Small intestine (tissue), 7 donors: ENCODE results near the gene ZNF91. TPM values are rescaled to one million over a fixed set of nuclear protein-coding genes. Genes with fewer than 3 reads are reported as not detected.

Experiments
- DNase-seq, 2 donors: peaks; one replicate each; pipeline versions ENCODE4 v3.0.0 to v3.0.0-alpha.2; 2013
- FAIRE-seq: peaks from 2 replicates; lab custom pipeline; 2012; peaks lifted over from hg19 to GRCh38; lab: Jason Lieb, UNC
- H3K27ac ChIP-seq, 3 donors: one replicate each; pipeline ENCODE4 v1.5.1; 2013; ENCODE audit warnings: low read length in 2 of 3, mild to moderate bottlenecking in 2 of 3, control low read depth in 1 of 3, inconsistent platforms in 1 of 3, low read depth in 1 of 3, moderate library complexity in 1 of 3
- H3K27me3 ChIP-seq, 3 donors: one replicate each; pipeline ENCODE4 v1.6.1; 2013; ENCODE audit warnings: low read length in 3 of 3, inconsistent platforms in 1 of 3; ENCODE audit not compliant: control insufficient read depth in 3 of 3, insufficient read depth in 3 of 3
- H3K36me3 ChIP-seq, 3 donors: one replicate each; pipeline ENCODE4 v1.6.1; 2013; ENCODE audit warnings: low read length in 3 of 3, inconsistent platforms in 1 of 3, low read depth in 1 of 3, mild to moderate bottlenecking in 1 of 3, moderate library complexity in 1 of 3; ENCODE audit not compliant: control insufficient read depth in 3 of 3, insufficient read depth in 2 of 3
- H3K4me1 ChIP-seq, 3 donors: one replicate each; pipeline ENCODE4 v1.6.1; 2013; ENCODE audit warnings: low read length in 2 of 3, inconsistent platforms in 1 of 3, low read depth in 1 of 3, mild to moderate bottlenecking in 1 of 3, moderate library complexity in 1 of 3; ENCODE audit not compliant: control insufficient read depth in 3 of 3, insufficient read depth in 2 of 3
- H3K4me3 ChIP-seq, 3 donors: one replicate each; pipeline ENCODE4 v1.5.1; 2013; ENCODE audit warnings: low read length in 3 of 3, control low read depth in 1 of 3, inconsistent platforms in 1 of 3, low read depth in 1 of 3, mild to moderate bottlenecking in 1 of 3, moderate library complexity in 1 of 3
- H3K9me3 ChIP-seq, 2 donors: one replicate each; pipeline ENCODE4 v1.6.1; 2013; ENCODE audit warnings: low read depth in 1 of 2, low read length in 1 of 2; ENCODE audit not compliant: control insufficient read depth in 2 of 2, insufficient read depth in 1 of 2
- WGBS, 3 donors: extraction: QIAGEN DNeasy Blood & Tissue Kit; methylation state at CpG; one replicate each; pipeline ENCODE4 v1.1.7; 2013; 5-methylcytosine and 5-hydroxymethylcytosine counted together
- polyA plus RNA-seq, 4 donors: library from polyadenylated mRNA; stranded (reverse) in 3 of 4; unstranded in 1 of 4; fragments of 200-250 nt in 3 of 4; fragments of 120-200 nt in 1 of 4; gene quantifications; one replicate each; pipeline versions ENCODE4 v1.2.1 to v1.2.3, GENCODE V29; 2013
- donor health status: healthy with polysubstance abuse.
- donor health status: control.
- donor health status: control.
- donor health status: Bipolar disorder and iron deficiency.
- donor health status: healthy.

The ZNF91 gene
- polyA plus RNA-seq, 4 donors: 12.4 to 64.8 (median 16.1) TPM

DNA sequence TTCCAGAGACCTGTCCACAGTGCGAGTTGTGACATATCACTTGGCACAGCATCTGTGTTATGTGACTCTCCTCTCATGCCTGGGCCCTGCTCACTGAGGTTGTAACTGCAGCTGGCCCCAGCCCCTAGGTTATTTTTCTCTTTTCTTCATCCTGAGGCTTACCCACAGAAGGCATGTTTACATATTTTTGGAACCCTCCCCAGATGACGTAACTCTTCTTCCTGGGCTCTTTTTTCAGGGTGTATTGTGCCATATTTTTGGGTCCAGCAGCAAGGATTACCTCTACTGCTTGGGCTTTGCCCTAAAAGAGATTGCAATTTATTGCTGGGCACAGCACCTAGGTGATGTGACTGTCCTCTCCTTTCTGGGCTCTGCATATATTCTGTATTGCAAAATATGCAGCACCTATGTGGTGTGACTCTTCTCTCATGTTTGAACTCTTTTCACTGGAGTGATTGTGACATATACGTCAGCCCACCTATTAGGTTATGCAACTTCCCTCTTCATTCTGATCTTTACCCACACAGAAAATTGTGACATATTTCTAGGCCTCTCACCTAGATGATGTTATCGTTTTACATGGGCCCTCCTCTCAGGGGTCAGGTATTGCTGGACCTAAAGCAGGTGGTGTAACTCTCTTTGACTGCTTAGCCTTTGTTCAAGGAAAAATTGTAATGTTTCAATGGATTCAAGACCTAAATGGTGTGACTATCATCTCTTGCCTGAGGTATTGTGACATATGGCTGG lies 80.6 kb downstream of the ZNF91 start:
- 83 to 84% (median 83%) methylated on average over 4 of the region's 4 CpGs for WGBS, 3 donors
- H3K27me3 ChIP-seq: no peaks in the 10 kb centered on the region
- peak overlapping the region in 1 of 3 donors; percentile 44 for H3K27ac ChIP-seq
- no peak for FAIRE-seq
- H3K4me3 ChIP-seq: no peak overlapping the region
- no peaks in the 10 kb centered on the region for H3K36me3 ChIP-seq
- H3K9me3 ChIP-seq: peaks cover 0 to 3% of the 10 kb centered on the region in 2 donors
- DNase-seq: peak in 1 of 2 donors; percentile 48
- no peaks in the 10 kb centered on the region for H3K4me1 ChIP-seq

DNA sequence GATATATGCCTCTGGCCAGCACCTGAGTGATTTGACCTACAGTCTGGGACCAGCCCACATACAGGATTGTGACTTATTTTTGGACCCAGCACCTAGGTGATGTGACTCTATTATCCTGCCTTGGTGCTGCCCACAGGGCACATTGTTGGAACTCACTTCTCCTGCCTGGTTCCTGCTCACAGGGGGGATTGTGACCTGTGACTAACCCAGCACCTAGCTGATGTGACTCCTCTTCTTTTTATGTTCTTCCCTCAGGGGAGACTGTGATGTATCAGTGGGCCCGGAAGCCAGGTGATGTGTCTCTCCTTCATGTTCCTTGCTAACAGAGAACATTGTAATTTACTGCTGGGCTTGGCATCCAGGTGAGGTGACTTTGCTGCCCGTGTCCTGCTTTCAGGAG lies 82.1 kb downstream of the ZNF91 start:
- no peaks in the 10 kb centered on the region for H3K27me3 ChIP-seq
- WGBS, 3 donors: 72 to 87% (median 84%) methylated on average over 2 of the region's 2 CpGs
- no peak overlapping the region for H3K27ac ChIP-seq
- no peaks in the 10 kb centered on the region for H3K36me3 ChIP-seq
- H3K9me3 ChIP-seq: peaks cover 0 to 3% of the 10 kb centered on the region in 2 donors
- FAIRE-seq (no peak), DNase-seq (no peak)
- no peaks in the 10 kb centered on the region for H3K4me1 ChIP-seq
- H3K4me3 ChIP-seq: no peak overlapping the region

DNA sequence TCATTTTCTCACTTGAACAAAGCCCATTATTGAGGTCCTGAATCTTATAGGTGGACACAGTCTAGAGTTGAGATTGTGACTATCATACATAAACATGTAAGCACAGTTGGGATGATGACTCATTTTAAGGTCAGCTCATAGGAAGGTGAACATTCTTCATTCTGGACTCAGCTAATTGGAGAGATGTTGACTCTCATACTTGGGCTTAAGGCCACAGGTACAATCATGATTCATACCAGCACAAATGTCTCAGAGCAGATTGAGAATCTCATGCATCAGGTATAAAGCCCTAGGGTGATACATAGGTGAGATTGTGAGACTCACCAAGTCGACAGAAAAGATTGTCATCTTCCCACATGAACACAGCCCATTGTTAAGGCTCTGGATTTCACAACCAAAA lies 82.8 kb downstream of the ZNF91 start:
- DNase-seq: no peak
- Histone ChIP-seq H3K4me3 (no peak overlapping the region), H3K4me1 (no peaks in the 10 kb centered on the region), H3K27ac (no peak overlapping the region), H3K36me3 (no peaks in the 10 kb centered on the region), H3K9me3 (peaks cover 0 to 3% of the 10 kb centered on the region in 2 donors), H3K27me3 (no peaks in the 10 kb centered on the region)
- FAIRE-seq: no peak
- WGBS, 3 donors: 46 to 61% (median 47%) methylated on average over 1 of the region's 1 CpG

- DNase-seq (no peak), FAIRE-seq (no peak)
- Histone ChIP-seq H3K4me1 (no peaks in the 10 kb centered on the region), H3K4me3 (no peak overlapping the region), H3K27me3 (no peaks in the 10 kb centered on the region), H3K9me3 (no peaks in the 10 kb centered on the region), H3K27ac (no peak overlapping the region), H3K36me3 (no peaks in the 10 kb centered on the region)
- WGBS, 3 donors: 68 to 82% (median 71%) methylated on average over 3 of the region's 3 CpGs
These were observed 83.7 kb downstream of the ZNF91 start for GRCh38 chr19:23311551-23311950.

GRCh38 chr19:23310729-23311211 lies 84.5 kb downstream of the ZNF91 start:
- FAIRE-seq (no peak), DNase-seq (no peak)
- WGBS, 3 donors: 85 to 97% (median 94%) methylated on average over 2 of the region's 2 CpGs

DNA sequence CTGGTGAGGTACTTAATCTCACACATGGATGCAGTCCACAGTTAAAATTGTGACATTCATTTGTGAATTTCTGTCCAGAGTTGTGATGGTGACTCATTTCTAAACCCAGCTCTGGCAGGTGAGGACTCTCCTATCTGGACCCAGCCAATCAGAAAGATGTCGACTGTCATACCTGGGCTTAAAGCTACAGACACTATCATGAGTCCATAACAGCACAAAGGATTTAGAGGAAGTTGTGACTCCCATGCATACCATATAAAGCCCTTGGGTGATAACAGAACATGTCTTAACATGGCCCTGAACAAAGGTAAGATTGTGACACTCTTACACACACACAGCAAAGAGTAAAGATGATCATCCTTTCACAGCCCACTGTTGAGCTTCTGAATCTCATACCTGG lies 85.3 kb downstream of the ZNF91 start:
- DNase-seq: no peak
- Histone ChIP-seq H3K27me3 (no peaks in the 10 kb centered on the region), H3K36me3 (no peaks in the 10 kb centered on the region), H3K4me3 (no peak overlapping the region), H3K27ac (no peak overlapping the region), H3K9me3 (no peaks in the 10 kb centered on the region), H3K4me1 (no peaks in the 10 kb centered on the region)
- no peak for FAIRE-seq
- WGBS, 3 donors: 81 to 88% (median 85%) methylated on average over 1 of the region's 1 CpG

More at GRCh38 chr19:23310729-23311211, 84.5 kb downstream of the ZNF91 start:
- no peaks in the 10 kb centered on the region for H3K36me3 ChIP-seq
- no peaks in the 10 kb centered on the region for H3K9me3 ChIP-seq
- H3K27ac ChIP-seq: no peak overlapping the region
- H3K4me3 ChIP-seq: no peak overlapping the region
- H3K27me3 ChIP-seq: no peaks in the 10 kb centered on the region
- no peaks in the 10 kb centered on the region for H3K4me1 ChIP-seq

DNA sequence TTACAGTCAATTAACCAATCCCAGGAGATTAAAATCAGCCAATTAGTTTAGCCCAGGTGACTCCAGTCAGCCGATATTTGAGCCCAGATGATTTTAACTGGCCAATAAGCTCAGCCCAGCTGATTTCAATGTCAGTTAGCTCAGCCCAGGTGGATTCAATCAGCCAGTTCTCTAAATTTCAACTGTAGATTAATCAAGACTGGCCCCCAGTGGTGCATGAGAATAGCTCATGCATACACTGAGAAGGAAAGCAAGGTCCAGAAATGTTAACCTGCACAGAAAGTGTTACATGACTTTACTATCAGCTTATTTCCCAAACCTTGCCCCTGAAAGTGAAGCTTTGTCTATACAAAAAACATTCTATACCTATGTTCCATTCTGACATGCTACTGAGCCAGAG lies 89.7 kb downstream of the ZNF91 start:
- Histone ChIP-seq H3K27ac (no peak overlapping the region), H3K27me3 (no peaks in the 10 kb centered on the region), H3K4me3 (no peak overlapping the region), H3K4me1 (no peaks in the 10 kb centered on the region), H3K9me3 (peaks cover 0 to 11% of the 10 kb centered on the region in 2 donors), H3K36me3 (no peaks in the 10 kb centered on the region)
- no peak for DNase-seq
- no peak for FAIRE-seq
- WGBS, 3 donors: 43 to 75% (median 61%) methylated on average over 1 of the region's 1 CpG

- Histone ChIP-seq H3K4me3 (no peak overlapping the region), H3K27ac (no peak overlapping the region), H3K27me3 (no peaks in the 10 kb centered on the region), H3K4me1 (no peaks in the 10 kb centered on the region), H3K9me3 (peaks cover 0 to 11% of the 10 kb centered on the region in 2 donors), H3K36me3 (no peaks in the 10 kb centered on the region)
- 65 to 83% (median 76%) methylated on average over 3 of the region's 3 CpGs for WGBS, 3 donors
- FAIRE-seq: no peak
- no peak for DNase-seq
These were observed 91.0 kb downstream of the ZNF91 start for GRCh38 chr19:23304238-23304637.
